ENCODE data around the gene ZMPSTE24.

ZMPSTE24 gene

DNA sequence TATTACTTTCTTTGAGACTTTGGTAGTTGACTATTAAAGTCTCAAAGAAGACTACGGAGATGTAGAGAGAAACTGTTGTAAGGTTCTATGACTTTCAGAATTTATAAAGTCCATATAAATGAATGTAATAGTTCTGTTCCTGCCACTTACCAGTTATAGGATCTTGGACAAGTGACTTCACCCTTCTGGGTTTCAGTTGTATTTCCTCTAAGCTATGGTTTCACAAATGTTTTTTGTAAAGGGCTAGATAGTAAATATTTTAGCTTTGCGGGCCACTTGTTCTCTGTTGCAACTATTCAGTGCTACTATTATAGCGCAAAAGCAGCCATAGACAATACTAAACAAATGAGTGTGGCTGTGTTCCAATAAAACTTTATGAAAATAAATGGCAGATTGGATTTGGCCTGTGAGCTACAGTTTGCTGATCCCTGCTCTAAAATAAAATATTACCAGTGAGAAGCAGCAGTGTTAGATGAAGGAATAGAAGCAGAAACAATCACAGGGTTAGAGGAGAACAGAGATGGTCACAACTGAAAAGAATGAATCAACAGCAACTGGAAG, 14.7 kb downstream of the ZMPSTE24 start:
- Mint-ChIP-seq H3K36me3 (ENCODE audit: low read depth) (peaks cover 83% of the 10 kb centered on the region), H3K27ac (peak overlapping the region; percentile 73)
- no peak for DNase-seq

GRCh38 chr1:40273547-40274166, 15.6 kb downstream of the ZMPSTE24 start:
- H3K4me1 Mint-ChIP-seq (ENCODE audit: low read depth): peaks cover 35% of the 10 kb centered on the region
- no peak overlapping the region for H3K4me3 Mint-ChIP-seq
- no peaks in the 10 kb centered on the region for H3K27me3 Mint-ChIP-seq
- peak overlapping the region; percentile 61 for H3K27ac Mint-ChIP-seq
- no peaks in the 10 kb centered on the region for H3K9me3 Mint-ChIP-seq
- peaks cover 79% of the 10 kb centered on the region for H3K36me3 Mint-ChIP-seq (ENCODE audit: low read depth)
- DNase-seq: no peak

More for the DNA sequence above, 14.7 kb downstream of the ZMPSTE24 start:
- H3K4me1 Mint-ChIP-seq (ENCODE audit: low read depth): peaks cover 39% of the 10 kb centered on the region
- no peaks in the 10 kb centered on the region for H3K9me3 Mint-ChIP-seq
- no peaks in the 10 kb centered on the region for H3K27me3 Mint-ChIP-seq
- no peak overlapping the region for H3K4me3 Mint-ChIP-seq

- no peak for DNase-seq
- Mint-ChIP-seq H3K27ac (peak overlapping the region; percentile 30), H3K36me3 (ENCODE audit: low read depth) (peaks cover 81% of the 10 kb centered on the region), H3K27me3 (no peaks in the 10 kb centered on the region), H3K4me3 (no peak overlapping the region), H3K4me1 (ENCODE audit: low read depth) (peaks cover 36% of the 10 kb centered on the region), H3K9me3 (no peaks in the 10 kb centered on the region)
These were observed 16.3 kb downstream of the ZMPSTE24 start for GRCh38 chr1:40274331-40274730.

GRCh38 chr1:40276122-40276521, 18.1 kb downstream of the ZMPSTE24 start:
- Mint-ChIP-seq H3K9me3 (no peaks in the 10 kb centered on the region), H3K36me3 (ENCODE audit: low read depth) (peaks cover 78% of the 10 kb centered on the region), H3K27me3 (no peaks in the 10 kb centered on the region), H3K4me3 (no peak overlapping the region), H3K4me1 (ENCODE audit: low read depth) (peaks cover 23% of the 10 kb centered on the region), H3K27ac (peak overlapping the region; percentile 11)
- no peak for DNase-seq

DNA sequence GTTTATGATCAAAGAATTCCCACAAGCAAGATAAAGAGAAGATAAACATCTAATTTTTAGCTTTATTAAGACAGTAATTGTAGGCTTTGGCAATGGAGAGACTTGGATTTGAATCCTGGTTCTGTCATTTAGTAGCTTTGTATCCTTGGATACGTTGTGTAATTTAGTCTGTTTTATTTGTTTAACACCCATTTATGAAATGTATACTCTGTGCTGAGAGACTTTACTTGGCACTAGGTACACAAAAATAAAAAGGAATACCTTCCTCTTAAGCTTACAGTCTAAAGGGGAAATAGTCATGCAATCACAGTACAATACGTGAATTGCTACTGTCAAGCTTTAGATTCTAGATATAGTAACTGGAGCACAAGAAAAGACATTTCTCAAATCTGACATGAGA, 23.8 kb downstream of the ZMPSTE24 start:
- no peak for DNase-seq
- Mint-ChIP-seq H3K36me3 (ENCODE audit: low read depth) (peaks cover 74% of the 10 kb centered on the region), H3K4me3 (no peak overlapping the region), H3K4me1 (ENCODE audit: low read depth) (peaks cover 2% of the 10 kb centered on the region), H3K27me3 (no peaks in the 10 kb centered on the region), H3K9me3 (no peaks in the 10 kb centered on the region), H3K27ac (peak overlapping the region; percentile 1)

DNA sequence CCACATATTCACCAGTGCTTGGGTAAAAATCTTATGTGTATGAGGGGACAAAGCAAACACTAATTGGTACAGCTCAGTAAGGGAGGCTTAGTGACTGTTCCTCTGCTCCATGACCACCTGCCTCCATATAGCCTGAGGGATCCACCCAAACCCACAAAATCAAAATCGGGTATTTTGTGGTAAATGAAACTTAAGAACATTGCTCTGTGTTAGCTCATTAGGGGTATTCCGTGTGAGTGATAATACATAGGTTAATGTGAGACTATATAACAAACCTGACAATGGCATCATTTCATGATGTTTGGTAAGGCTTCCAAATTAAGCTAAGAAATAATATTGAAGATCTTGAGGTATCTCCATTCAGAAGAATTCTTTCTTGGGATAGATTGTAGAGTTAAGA, 33.3 kb downstream of the ZMPSTE24 start:
- Mint-ChIP-seq H3K9me3 (no peaks in the 10 kb centered on the region), H3K27me3 (no peaks in the 10 kb centered on the region), H3K4me3 (no peak overlapping the region), H3K27ac (peak overlapping the region; percentile 56), H3K36me3 (ENCODE audit: low read depth) (peaks cover 79% of the 10 kb centered on the region), H3K4me1 (ENCODE audit: low read depth) (peaks cover 2% of the 10 kb centered on the region)
- no peak for DNase-seq

- H3K4me3 Mint-ChIP-seq: no peak overlapping the region
- peaks cover 5% of the 10 kb centered on the region for H3K36me3 Mint-ChIP-seq (ENCODE audit: low read depth)
- no peak for DNase-seq
- H3K27me3 Mint-ChIP-seq: no peaks in the 10 kb centered on the region
- no peaks in the 10 kb centered on the region for H3K4me1 Mint-ChIP-seq (ENCODE audit: low read depth)
- H3K27ac Mint-ChIP-seq: no peak overlapping the region
- no peaks in the 10 kb centered on the region for H3K9me3 Mint-ChIP-seq
These were observed 41.6 kb downstream of the ZMPSTE24 start for GRCh38 chr1:40299366-40300248.

DNA sequence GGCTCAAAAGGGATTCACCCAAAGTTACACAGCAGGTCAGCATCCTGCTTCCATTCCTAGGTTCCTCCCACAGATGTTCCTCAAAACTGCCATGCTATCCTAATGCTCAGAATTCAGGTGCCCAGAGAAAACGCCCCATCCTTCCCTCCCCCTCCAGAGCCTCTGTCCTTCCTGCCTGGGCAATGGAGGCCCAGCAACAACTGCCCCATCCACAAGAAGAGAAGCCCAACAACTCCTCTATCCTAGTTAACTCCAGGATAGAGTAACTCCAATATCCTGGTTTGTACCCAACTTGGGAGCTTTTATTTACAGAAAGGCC, 42.2 kb downstream of the ZMPSTE24 start:
- Mint-ChIP-seq H3K4me3 (no peak overlapping the region), H3K27me3 (no peaks in the 10 kb centered on the region), H3K9me3 (no peaks in the 10 kb centered on the region), H3K27ac (no peak overlapping the region), H3K36me3 (ENCODE audit: low read depth) (peaks cover 1% of the 10 kb centered on the region), H3K4me1 (ENCODE audit: low read depth) (no peaks in the 10 kb centered on the region)
- no peak for DNase-seq

DNA sequence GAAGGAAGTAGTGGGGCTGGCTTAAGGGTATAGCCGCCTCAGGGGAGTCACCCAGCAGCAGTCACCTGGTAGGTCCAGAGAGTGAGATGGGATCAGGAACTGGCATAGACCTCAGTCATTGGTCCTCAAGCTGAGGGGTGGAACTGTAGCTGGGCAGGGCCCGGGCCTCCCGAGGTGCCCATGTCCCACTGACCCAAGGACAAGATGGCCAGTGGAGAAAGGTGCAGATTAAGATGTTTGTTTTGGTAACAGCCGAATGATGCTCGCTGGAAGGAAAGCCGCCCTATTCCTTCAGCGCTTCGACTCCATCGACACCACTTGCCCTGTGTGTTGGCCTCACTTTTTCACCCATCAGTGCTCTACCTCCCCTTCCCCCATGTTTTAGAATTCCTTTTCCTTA, 42.6 kb downstream of the ZMPSTE24 start:
- Mint-ChIP-seq H3K9me3 (no peaks in the 10 kb centered on the region), H3K27me3 (no peaks in the 10 kb centered on the region), H3K36me3 (ENCODE audit: low read depth) (no peaks in the 10 kb centered on the region), H3K4me1 (ENCODE audit: low read depth) (no peaks in the 10 kb centered on the region), H3K27ac (no peak overlapping the region), H3K4me3 (no peak overlapping the region)
- DNase-seq: no peak

DNA sequence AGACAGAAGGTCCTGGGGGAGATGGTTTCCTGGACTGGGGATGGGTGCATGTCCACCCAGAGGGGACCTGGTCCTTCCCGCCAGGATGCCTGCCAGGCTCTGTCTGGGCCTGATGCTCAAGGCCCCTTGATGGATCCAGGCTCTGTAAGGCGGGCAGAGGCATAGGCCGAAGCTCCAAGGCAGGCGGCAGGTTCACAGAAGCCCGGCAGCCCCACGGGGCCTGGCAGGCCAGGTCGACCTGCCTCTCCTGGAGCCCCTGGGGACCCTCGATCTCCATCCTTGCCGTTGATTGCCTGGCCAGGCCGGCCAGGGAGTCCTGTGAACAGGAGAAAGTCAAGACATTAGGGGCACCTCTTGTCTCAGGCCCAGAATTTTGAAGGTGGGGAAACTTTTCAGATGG, 43.0 kb downstream of the ZMPSTE24 start:
- no peaks in the 10 kb centered on the region for H3K4me1 Mint-ChIP-seq (ENCODE audit: low read depth)
- no peak overlapping the region for H3K27ac Mint-ChIP-seq
- H3K9me3 Mint-ChIP-seq: no peaks in the 10 kb centered on the region
- no peak for DNase-seq
- H3K4me3 Mint-ChIP-seq: no peak overlapping the region
- no peaks in the 10 kb centered on the region for H3K36me3 Mint-ChIP-seq (ENCODE audit: low read depth)
- H3K27me3 Mint-ChIP-seq: no peaks in the 10 kb centered on the region

DNA sequence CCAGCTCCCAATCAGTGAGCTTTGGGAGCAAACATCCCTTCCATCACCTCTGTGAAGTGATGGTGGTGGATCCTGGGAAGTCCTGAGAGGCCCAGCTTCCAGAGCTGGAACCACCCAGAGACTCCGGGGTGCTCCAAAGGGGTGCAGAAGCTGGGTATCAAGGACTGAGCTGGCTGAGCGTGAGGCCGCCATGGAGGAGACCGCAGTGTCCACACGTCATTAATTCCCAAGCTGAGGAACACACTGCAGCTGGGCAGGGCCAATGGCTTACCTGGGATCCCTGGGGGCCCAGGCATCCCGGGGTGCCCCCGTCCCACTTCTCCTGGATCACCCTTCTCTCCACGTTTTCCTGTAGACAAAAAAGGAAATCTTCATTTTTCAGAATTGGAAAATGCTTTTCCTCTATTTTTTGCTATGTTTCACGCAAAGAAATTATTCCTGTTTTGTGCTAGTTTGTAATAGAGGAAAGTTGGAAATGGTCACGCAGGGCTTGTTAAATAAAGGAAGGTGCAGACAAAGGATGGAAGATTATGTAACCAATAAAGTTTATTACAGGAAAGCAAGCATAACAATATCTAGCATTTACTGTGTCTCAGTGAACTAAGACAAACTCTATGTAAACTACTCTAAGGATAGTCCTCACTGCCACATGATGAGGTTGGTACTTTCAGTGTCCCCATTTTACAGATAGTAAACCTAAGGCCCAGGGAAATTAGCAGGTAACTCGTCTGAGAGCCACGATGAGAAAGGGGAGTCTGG, 43.7 kb downstream of the ZMPSTE24 start:
- DNase-seq: no peak
- no peaks in the 10 kb centered on the region for H3K4me1 Mint-ChIP-seq (ENCODE audit: low read depth)
- no peaks in the 10 kb centered on the region for H3K9me3 Mint-ChIP-seq
- no peak overlapping the region for H3K27ac Mint-ChIP-seq
- H3K36me3 Mint-ChIP-seq (ENCODE audit: low read depth): no peaks in the 10 kb centered on the region
- no peak overlapping the region for H3K4me3 Mint-ChIP-seq
- H3K27me3 Mint-ChIP-seq: no peaks in the 10 kb centered on the region

DNA sequence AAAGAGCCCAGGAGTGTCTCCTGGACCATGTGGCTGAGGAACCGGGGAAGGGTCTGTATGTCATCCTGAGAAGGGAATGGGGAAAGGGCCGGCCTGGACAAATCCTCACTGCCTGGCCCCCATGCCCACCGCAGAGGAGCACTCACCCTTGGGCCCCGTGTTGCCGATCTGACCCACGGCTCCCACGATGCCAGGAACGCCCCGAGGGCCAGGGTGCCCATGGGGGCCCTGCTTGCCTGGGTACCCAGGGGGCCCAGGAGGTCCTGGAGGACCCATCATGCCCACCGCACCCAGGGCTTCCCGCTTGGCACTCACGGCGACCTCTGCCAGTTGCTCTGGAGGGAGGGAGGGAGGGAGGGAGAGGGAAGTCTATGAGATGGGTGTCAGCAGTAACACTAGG, 44.4 kb downstream of the ZMPSTE24 start:
- Mint-ChIP-seq H3K27ac (no peak overlapping the region), H3K36me3 (ENCODE audit: low read depth) (no peaks in the 10 kb centered on the region), H3K4me3 (no peak overlapping the region), H3K9me3 (no peaks in the 10 kb centered on the region), H3K27me3 (no peaks in the 10 kb centered on the region), H3K4me1 (ENCODE audit: low read depth) (no peaks in the 10 kb centered on the region)
- DNase-seq: no peak

GRCh38 chr1:40303051-40303771, 45.2 kb downstream of the ZMPSTE24 start:
- no peak overlapping the region for H3K27ac Mint-ChIP-seq
- no peak for DNase-seq
- H3K27me3 Mint-ChIP-seq: no peaks in the 10 kb centered on the region
- H3K4me1 Mint-ChIP-seq (ENCODE audit: low read depth): no peaks in the 10 kb centered on the region
- no peaks in the 10 kb centered on the region for H3K36me3 Mint-ChIP-seq (ENCODE audit: low read depth)
- no peaks in the 10 kb centered on the region for H3K9me3 Mint-ChIP-seq
- H3K4me3 Mint-ChIP-seq: no peak overlapping the region

DNA sequence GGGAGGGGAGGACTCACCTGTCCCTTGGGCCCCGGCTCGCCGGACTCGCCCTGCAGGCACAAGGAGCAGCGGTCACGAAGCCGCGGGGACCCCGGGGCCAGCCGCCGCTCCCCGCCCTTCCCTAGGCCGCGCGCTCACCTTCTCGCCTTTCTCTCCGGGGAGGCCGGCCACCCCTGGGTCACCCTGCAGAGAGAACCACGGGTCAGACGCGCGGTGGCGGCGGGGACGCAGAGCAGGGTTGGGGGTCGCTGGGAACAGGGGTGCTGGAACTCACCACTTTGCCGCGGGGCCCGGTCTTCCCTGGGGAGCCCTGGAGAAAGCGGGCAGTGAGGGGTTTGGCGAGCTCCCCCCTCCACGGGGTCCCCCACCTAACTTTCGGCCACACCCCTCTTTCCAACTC, 45.8 kb downstream of the ZMPSTE24 start:
- no peaks in the 10 kb centered on the region for H3K9me3 Mint-ChIP-seq
- no peaks in the 10 kb centered on the region for H3K36me3 Mint-ChIP-seq (ENCODE audit: low read depth)
- no peaks in the 10 kb centered on the region for H3K27me3 Mint-ChIP-seq
- no peaks in the 10 kb centered on the region for H3K4me1 Mint-ChIP-seq (ENCODE audit: low read depth)
- H3K4me3 Mint-ChIP-seq: no peak overlapping the region
- H3K27ac Mint-ChIP-seq: no peak overlapping the region
- no peak for DNase-seq
